Type B pancreatic cell (in vitro differentiated cells): Measurements from ENCODE around the gene LITAFD. TPM values are rescaled to one million over a fixed set of nuclear protein-coding genes. Genes with fewer than 3 reads are reported as not detected.
A peak's percentile ranks its signal among the peaks of the same experiment; 100 is the strongest.

ENCODE experiments used
- DNase-seq: peaks from one replicate; pipeline ENCODE4 v3.0.0; 2021; ENCODE audit warnings: mixed read lengths; ENCODE audit not compliant: unreplicated experiment; ENCODE audit errors: extremely low spot score
- H3K27ac Mint-ChIP-seq: 2 replicates; pipeline ENCODE4 v1.8.0; 2021; ENCODE audit warnings: mild to moderate bottlenecking, mixed read lengths
- H3K27me3 Mint-ChIP-seq: 2 replicates; pipeline ENCODE4 v1.8.0; 2021; ENCODE audit warnings: mixed read lengths
- H3K36me3 Mint-ChIP-seq: 2 replicates; pipeline ENCODE4 v1.8.0; 2021; ENCODE audit warnings: mixed read lengths
- H3K4me1 Mint-ChIP-seq: one replicate; pipeline ENCODE4 v1.8.0; 2021; ENCODE audit warnings: mixed read lengths; ENCODE audit not compliant: unreplicated experiment
- H3K4me3 Mint-ChIP-seq: 2 replicates; pipeline ENCODE4 v1.8.0; 2021; ENCODE audit warnings: mild to moderate bottlenecking, mixed read lengths
- H3K9me3 Mint-ChIP-seq: 2 replicates; pipeline ENCODE4 v1.8.0; 2021; ENCODE audit warnings: mixed read lengths
- total RNA-seq: library from RNA; stranded (reverse); gene quantifications from 2 replicates; pipeline ENCODE4 v1.2.1, GENCODE V29; 2021; ENCODE audit warnings: low replicate concordance
- TF ChIP-seq, protein P1 (sequence below): fragments of 200-600 bp; sonication (generic); conservative IDR thresholded peaks from 2 replicates; pipeline ENCODE4 v1.5.0; 2021; ENCODE audit warnings: antibody characterized with exemption, mild to moderate bottlenecking

LITAFD gene
- total RNA-seq, 1 donor from 2014 or later: not detected

DNA sequence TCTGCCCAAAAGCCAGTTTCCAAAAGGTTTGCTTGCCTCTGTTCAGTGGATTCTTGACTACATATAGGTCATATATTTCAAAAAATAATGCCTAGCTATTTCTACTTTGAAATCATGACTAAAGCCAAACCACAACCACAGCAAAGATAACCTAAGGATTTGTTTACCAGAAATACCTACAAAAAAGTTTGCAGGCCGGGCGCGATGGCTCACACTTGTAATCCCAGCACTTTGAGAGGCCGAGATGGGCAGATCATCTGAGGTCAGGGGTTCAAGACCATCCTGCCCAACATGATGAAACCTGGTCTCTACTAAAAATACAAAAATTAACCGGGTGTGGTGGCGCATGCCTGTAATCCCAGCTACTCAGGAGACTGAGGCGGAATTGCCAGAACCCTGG lies 28.5 kb upstream of the LITAFD start:
- Mint-ChIP-seq H3K36me3 (peaks cover 18% of the 10 kb centered on the region), H3K9me3 (no peaks in the 10 kb centered on the region), H3K27ac (no peak overlapping the region), H3K27me3 (no peaks in the 10 kb centered on the region), H3K4me3 (no peak overlapping the region), H3K4me1 (peaks cover 6% of the 10 kb centered on the region)
- TF ChIP-seq, protein P1, sequence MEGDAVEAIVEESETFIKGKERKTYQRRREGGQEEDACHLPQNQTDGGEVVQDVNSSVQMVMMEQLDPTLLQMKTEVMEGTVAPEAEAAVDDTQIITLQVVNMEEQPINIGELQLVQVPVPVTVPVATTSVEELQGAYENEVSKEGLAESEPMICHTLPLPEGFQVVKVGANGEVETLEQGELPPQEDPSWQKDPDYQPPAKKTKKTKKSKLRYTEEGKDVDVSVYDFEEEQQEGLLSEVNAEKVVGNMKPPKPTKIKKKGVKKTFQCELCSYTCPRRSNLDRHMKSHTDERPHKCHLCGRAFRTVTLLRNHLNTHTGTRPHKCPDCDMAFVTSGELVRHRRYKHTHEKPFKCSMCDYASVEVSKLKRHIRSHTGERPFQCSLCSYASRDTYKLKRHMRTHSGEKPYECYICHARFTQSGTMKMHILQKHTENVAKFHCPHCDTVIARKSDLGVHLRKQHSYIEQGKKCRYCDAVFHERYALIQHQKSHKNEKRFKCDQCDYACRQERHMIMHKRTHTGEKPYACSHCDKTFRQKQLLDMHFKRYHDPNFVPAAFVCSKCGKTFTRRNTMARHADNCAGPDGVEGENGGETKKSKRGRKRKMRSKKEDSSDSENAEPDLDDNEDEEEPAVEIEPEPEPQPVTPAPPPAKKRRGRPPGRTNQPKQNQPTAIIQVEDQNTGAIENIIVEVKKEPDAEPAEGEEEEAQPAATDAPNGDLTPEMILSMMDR: no peak
- no peak for DNase-seq

DNA sequence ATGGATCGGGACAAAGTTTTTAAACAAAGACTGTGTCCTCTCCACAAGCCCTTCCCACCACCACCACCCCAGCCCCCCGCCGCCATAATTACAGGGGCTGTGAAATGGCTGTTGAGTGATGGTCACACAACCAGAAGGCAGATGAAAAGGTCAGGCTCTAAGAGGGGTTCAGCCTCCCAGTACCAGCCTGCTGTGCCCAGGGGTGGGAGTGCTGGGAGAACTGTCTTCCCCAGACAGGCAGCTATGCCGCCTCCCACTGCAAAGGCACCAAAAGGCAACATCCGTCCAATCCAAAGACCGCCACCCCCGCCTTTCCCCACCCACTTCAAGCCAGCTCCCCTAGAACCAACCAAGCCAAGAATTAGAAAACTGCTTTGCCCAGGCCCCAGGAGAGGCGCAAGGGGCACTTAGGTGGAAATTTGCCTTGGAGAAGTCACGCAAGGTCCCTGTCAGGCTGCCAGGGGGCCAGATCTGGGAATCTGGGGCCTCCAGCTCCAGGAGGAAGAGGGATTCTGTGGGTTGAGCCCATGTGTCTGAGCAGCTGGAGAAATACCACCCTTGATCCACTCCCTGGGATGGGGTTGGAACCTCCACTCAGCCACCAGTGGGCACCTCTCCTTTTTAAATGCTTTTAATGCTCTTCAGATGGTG lies 27.7 kb upstream of the LITAFD start:
- no peak overlapping the region for H3K4me3 Mint-ChIP-seq
- H3K36me3 Mint-ChIP-seq: peaks cover 22% of the 10 kb centered on the region
- no peak for DNase-seq
- peaks cover 8% of the 10 kb centered on the region for H3K4me1 Mint-ChIP-seq
- H3K27me3 Mint-ChIP-seq: no peaks in the 10 kb centered on the region
- no peaks in the 10 kb centered on the region for H3K9me3 Mint-ChIP-seq
- H3K27ac Mint-ChIP-seq: no peak overlapping the region
- TF ChIP-seq, protein P1: no peak

GRCh38 chr16:8855051-8855786 lies 26.9 kb upstream of the LITAFD start:
- TF ChIP-seq, protein P1: peak; percentile 36
- Mint-ChIP-seq H3K27ac (peak overlapping the region; percentile 31), H3K9me3 (no peaks in the 10 kb centered on the region), H3K4me3 (peak overlapping the region; percentile 31), H3K36me3 (peaks cover 22% of the 10 kb centered on the region), H3K27me3 (no peaks in the 10 kb centered on the region), H3K4me1 (peaks cover 11% of the 10 kb centered on the region)
- no peak for DNase-seq

DNA sequence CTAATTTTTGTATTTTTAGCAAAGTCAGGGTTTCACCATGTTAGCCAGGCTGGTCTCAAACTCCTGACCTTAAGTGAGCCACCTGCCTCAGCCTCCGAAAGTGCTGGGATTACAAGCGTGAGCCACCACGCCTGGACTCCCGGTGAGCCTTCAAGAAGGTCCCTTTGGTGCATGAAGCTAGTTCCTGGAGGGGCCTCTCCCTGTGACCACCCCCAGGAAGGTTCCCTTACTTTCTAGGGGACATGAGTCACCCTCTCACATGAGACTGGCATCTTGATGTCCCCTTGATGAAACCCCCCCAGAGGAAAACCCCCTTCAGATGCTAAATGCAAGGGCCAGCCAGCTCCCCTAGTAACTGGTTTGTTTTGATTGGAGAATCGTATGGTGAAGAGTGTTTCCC lies 26.2 kb upstream of the LITAFD start:
- TF ChIP-seq, protein P1: no peak
- H3K4me3 Mint-ChIP-seq: no peak overlapping the region
- H3K9me3 Mint-ChIP-seq: no peaks in the 10 kb centered on the region
- no peaks in the 10 kb centered on the region for H3K27me3 Mint-ChIP-seq
- no peak overlapping the region for H3K27ac Mint-ChIP-seq
- H3K36me3 Mint-ChIP-seq: peaks cover 22% of the 10 kb centered on the region
- peaks cover 11% of the 10 kb centered on the region for H3K4me1 Mint-ChIP-seq
- DNase-seq: no peak

GRCh38 chr16:8858994-8859912 lies 22.9 kb upstream of the LITAFD start:
- no peaks in the 10 kb centered on the region for H3K9me3 Mint-ChIP-seq
- no peak overlapping the region for H3K4me3 Mint-ChIP-seq
- peak overlapping the region; percentile 62 for H3K27ac Mint-ChIP-seq
- no peaks in the 10 kb centered on the region for H3K27me3 Mint-ChIP-seq
- peaks cover 18% of the 10 kb centered on the region for H3K36me3 Mint-ChIP-seq
- DNase-seq: no peak
- TF ChIP-seq, protein P1: no peak
- peaks cover 13% of the 10 kb centered on the region for H3K4me1 Mint-ChIP-seq
